HG02798 (cell line): ENCODE data around the gene C14orf119.

Experiments
- ATAC-seq: cut with Tn5 transposase; IDR thresholded peaks from one replicate; pipeline ENCODE4 v1.9.1; 2021; ENCODE audit warnings: mild to moderate bottlenecking; ENCODE audit not compliant: unreplicated experiment, poor library complexity

The C14orf119 gene

GRCh38 chr14:23143911-23144310, 48.6 kb downstream of the C14orf119 start:
- no peak for ATAC-seq

GRCh38 chr14:23145794-23146350, 50.6 kb downstream of the C14orf119 start:
- no peak for ATAC-seq

DNA sequence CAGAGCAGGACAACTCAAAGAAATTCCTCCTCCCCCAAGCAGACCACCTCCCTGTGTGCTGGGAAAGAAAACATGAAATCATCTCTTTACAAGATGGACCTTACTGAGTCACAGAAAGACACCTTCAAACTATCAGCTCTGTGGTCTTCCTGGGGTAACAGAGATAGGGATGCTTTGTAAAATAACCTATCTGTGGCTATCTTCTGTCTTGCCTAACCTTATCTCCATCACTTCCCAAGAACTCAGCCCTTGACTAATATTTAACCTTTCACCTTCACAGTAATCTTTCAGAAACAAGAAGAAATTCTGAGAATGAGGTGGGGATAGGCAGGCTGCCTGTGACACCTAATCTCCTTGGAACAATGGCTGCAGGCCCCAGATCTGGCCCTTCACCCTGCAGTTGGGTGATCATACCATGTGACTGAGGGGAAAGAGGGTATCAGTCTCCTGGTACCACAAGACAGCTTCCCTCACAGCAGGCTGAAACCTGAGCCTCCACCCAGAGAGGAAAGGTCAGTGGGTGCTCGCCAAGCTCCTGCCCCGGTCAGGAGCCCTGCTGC, 51.1 kb downstream of the C14orf119 start:
- ATAC-seq: no peak

DNA sequence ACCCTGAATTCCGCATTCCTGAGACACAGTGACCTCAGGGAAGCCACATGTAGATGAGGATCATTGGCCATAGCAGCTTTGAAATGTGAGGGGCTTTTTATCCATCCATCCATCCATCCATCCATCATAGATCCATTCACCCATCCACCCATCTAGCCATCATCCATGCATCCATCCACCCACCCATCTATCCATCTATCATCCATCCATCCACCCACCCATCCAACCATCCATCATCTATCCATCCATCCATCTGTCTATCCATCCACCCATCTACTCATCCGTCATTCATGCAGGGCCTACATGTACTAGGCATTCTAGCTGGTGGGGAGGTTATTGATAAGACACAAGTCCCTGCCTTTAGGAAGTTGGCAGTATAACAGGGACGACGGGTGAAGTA, 51.7 kb downstream of the C14orf119 start:
- no peak for ATAC-seq

DNA sequence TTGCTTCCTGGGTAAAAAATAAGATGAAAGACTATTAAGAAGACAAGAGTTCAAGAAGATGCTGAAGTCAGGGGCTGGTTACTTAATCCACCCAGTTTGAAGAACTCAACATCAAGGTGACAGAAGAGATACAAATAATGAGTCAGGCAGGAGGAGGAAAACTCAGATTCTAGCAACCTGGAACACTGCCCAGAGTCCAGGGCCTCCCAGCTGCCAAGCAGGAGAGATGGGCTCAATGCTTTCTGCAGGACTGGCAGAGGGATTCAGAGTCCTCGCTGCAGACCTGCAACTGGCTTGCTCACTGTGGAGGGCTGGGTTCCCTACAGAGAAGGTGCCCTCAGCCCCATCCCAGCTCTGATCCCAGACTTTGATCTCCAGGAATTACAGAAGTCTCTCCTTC, 52.4 kb downstream of the C14orf119 start:
- no peak for ATAC-seq

- no peak for ATAC-seq
Observed at GRCh38 chr14:23148591-23149249, 53.4 kb downstream of the C14orf119 start.

GRCh38 chr14:23149745-23150144, 54.4 kb downstream of the C14orf119 start:
- no peak for ATAC-seq
